Heart left ventricle (tissue), 16 donors: Measurements from ENCODE around the gene DUSP15. TPM values are rescaled to one million over a fixed set of nuclear protein-coding genes. Genes with fewer than 3 reads are reported as not detected.
"Not testable (repeated sequence)": the region's sequence is repeated elsewhere in the genome, so short reads cannot be mapped to it uniquely, and the experiment has no call there.

Experiments
- ATAC-seq, 4 donors: fragments of 200-7000 bp; cut with Tn5 transposase; one replicate each; pipeline ENCODE4 v1.9.1; 2020 to 2022; ENCODE audit warnings: moderate library complexity in 4 of 4, mild to moderate bottlenecking in 3 of 4, moderate number of reproducible peaks in 1 of 4
- DNase-seq, 5 donors: peaks; one replicate each; pipeline ENCODE4 v3.0.0-alpha.2; 2020
- H3K27ac ChIP-seq, 12 donors: fragments of 200-600 bp; sonication (generic) in 4 of 12; one replicate each; pipeline versions ENCODE4 v1.5.0 to v1.8.0; 2016 to 2022; ENCODE audit warnings: mild to moderate bottlenecking in 2 of 12
- H3K27me3 ChIP-seq, 9 donors: fragments of 200-600 bp; sonication (generic) in 2 of 9; one replicate each; pipeline versions ENCODE4 v1.5.1 to v1.8.0; 2016 to 2022; ENCODE audit warnings: mild to moderate bottlenecking in 3 of 9
- H3K36me3 ChIP-seq, 9 donors: fragments of 200-600 bp; sonication (generic) in 2 of 9; one replicate each; pipeline versions ENCODE4 v1.5.0 to v1.8.0; 2018 to 2022; ENCODE audit warnings: mild to moderate bottlenecking in 2 of 9
- H3K4me1 ChIP-seq, 12 donors: fragments of 200-600 bp; sonication (generic) in 4 of 12; one replicate each; pipeline versions ENCODE4 v1.5.0 to v1.8.0; 2016 to 2022; ENCODE audit warnings: mild to moderate bottlenecking in 3 of 12
- H3K4me3 ChIP-seq, 12 donors: fragments of 200-600 bp; sonication (generic) in 4 of 12; one replicate each; pipeline versions ENCODE4 v1.5.0 to v1.8.0; 2017 to 2022; ENCODE audit warnings: mild to moderate bottlenecking in 9 of 12, moderate library complexity in 4 of 12
- H3K9me3 ChIP-seq, 12 donors: fragments of 200-600 bp; sonication (generic) in 4 of 12; one replicate each; pipeline versions ENCODE4 v1.5.0 to v1.8.0; 2016 to 2022; ENCODE audit warnings: mild to moderate bottlenecking in 1 of 12
- CTCF ChIP-seq, 12 donors: fragments of 200-600 bp; sonication (generic) in 4 of 12; IDR thresholded peaks; one replicate each; pipeline versions ENCODE4 v1.5.0 to v1.8.0; 2018 to 2022; ENCODE audit warnings: antibody characterized with exemption in 12 of 12, mild to moderate bottlenecking in 5 of 12
- POLR2A ChIP-seq, 2 donors: fragments of 450-650 bp; IDR thresholded peaks; one replicate each; pipeline ENCODE4 v1.6.1; 2017; ENCODE audit warnings: antibody characterized with exemption in 2 of 2, mild to moderate bottlenecking in 2 of 2, moderate library complexity in 2 of 2
- WGBS, 4 donors: extraction: QIAGEN DNeasy Blood & Tissue Kit in 2 of 4; methylation state at CpG; one replicate each; pipeline versions ENCODE4 v1.1.5 to v1.1.7; 2013 to 2018; 5-methylcytosine and 5-hydroxymethylcytosine counted together
- intact Hi-C, 10 donors: fragments of 100-400 bp; cut with DNase I; formaldehyde crosslinking; loops; one replicate each; pipeline versions ENCODE4 v1.11.1 to v1.14.2; 2022
- polyA plus RNA-seq, 2 donors: library from polyadenylated mRNA; stranded (reverse); fragments of 200-250 nt; gene quantifications; one replicate each; pipeline ENCODE4 v1.2.3, GENCODE V29; 2013
- total RNA-seq, 9 donors: library from RNA; depleted of rRNA in 2 of 9; stranded (reverse); fragments of >200 nt in 2 of 9; fragmentation: NEBNext Ultra II Directional in 3 of 9; extraction: Animal tissue kit (Norgen Biotek cat#: 25700) in 3 of 9; gene quantifications; one replicate each; pipeline versions ENCODE4 v1.1.0 to v1.2.4, GENCODE V29; 2016 to 2023
- donor health status: ischemic (EF 13 %, LVEDD 7.1; RV severe dilation, severe dysfunction).
- donor health status: healthy with polysubstance abuse.
- donor health status: DM: no; HTN: yes; CAD: no.
- donor health status: DM: no; HTN: no; CAD: no.
- donor health status: ischemic (EF 25% LVEDD 6.9; RV normal size, moderate dysfunction).
- donor health status: ischemic (EF 25% LVEDD 5.7; RV mildly dilated, moderate dysfunction).
- donor health status: healthy.
- donor health status: DM: yes; HTN: yes; CAD: no.
- donor health status: ischemic (EF 35%, LVEDD 5.7; RV mildly dilated, moderate dysfunction).
- donor health status: nonischemic (EF 11% LVEDD 7.7; RV severe dilation, severe dysfunction).
- donor health status: DM: yes; HTN: yes; CAD: no.
- donor health status: PGD.
- donor health status: ischemic (EF 29% LVEDD 5.4; RV normal size, mild dysfunction).
- donor health status: nonischemic (EF 23%, LVEDD 6.1; RV moderate dilation, normal function).

DUSP15 gene
- total and polyA plus RNA-seq, 11 donors, result 0.68 to 7.4 (median 3.0) TPM

DNA sequence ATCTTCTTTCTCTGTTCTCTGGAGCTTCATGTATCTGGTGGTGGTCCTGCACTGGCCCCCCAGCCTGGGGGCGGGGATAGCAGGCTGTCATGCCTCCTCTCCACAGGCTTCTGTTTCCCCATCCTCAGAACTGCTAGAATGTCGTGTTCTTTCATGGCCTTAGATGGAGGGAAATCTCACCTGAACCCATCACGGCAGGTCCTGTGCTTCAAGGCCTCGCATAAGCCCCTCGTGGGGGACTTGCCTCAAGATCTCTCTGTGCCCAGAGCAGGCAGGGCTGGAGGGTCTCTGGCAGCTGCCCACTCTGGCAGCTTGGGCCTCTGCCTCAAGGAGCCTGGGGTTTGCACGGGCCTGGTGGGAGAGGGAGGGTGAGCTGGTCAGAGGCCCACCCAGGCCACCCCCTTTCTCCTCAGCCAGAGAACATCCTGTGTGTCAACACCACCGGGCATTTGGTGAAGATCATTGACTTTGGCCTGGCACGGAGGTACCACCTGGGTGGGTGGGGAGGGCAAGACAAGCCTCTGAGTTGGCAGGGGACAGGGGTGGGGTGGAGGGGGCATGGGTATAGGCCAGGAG lies 39.8 kb downstream of the DUSP15 start:
- TF ChIP-seq CTCF (IDR thresholded peaks at IDR 0.05) (no peak), POLR2A (IDR thresholded peaks at IDR 0.05) (no peak)
- Histone ChIP-seq H3K27me3 (no peaks in the 10 kb centered on the region), H3K4me3 (no peak overlapping the region), H3K4me1 (peaks cover 0 to 16% (median 3%) of the 10 kb centered on the region in 12 donors), H3K27ac (peak overlapping the region in 2 of 12 donors; percentile 22 to 31), H3K36me3 (no peaks in the 10 kb centered on the region), H3K9me3 (no peaks in the 10 kb centered on the region)
- DNase-seq (no peak), ATAC-seq (no peak)
- 88 to 100% (median 89%) methylated on average over 2 to 8 of the region's 8 CpGs for WGBS, 4 donors
- intact Hi-C loops, result loop anchor here in 1 of 10 donors (10.0 kb wide), 1 partner anchor 624 kb away; no protein-coding TSS in a partner anchor

GRCh38 chr20:31829731-31830130 lies 40.6 kb downstream of the DUSP15 start:
- no peak for DNase-seq
- TF ChIP-seq POLR2A (IDR thresholded peaks at IDR 0.05) (no peak), CTCF (IDR thresholded peaks at IDR 0.05) (no peak)
- Histone ChIP-seq H3K27ac (peak overlapping the region in 2 of 12 donors; percentile 22 to 31), H3K4me3 (no peak overlapping the region), H3K9me3 (no peaks in the 10 kb centered on the region), H3K4me1 (peaks cover 0 to 11% (median 0%) of the 10 kb centered on the region in 12 donors), H3K36me3 (no peaks in the 10 kb centered on the region), H3K27me3 (no peaks in the 10 kb centered on the region)
- ATAC-seq, result peak in 1 of 4 donors; percentile 25
- intact Hi-C loops, result loop anchor here (5.0 to 10.0 kb wide), 8 partner anchors 125 to 825 kb away; partner anchors contain the start of gene PDRG1 (in 1 of the 10)
- WGBS, 4 donors, result 82 to 91% (median 87%) methylated on average over 6 of the region's 6 CpGs

GRCh38 chr20:31828016-31828415 lies 42.3 kb downstream of the DUSP15 start:
- not testable (repeated sequence) for DNase-seq, H3K36me3 ChIP-seq, H3K27ac ChIP-seq, H3K9me3 ChIP-seq, ATAC-seq, H3K4me1 ChIP-seq, H3K4me3 ChIP-seq, H3K27me3 ChIP-seq
- WGBS, 4 donors, result 95 to 98% (median 97%) methylated on average over 11 of the region's 11 CpGs
- intact Hi-C loops, result loop anchor here (5.0 to 10.0 kb wide), 7 partner anchors 127 to 827 kb away; partner anchors contain the start of gene PDRG1 (in 1 of the 10)

DNA sequence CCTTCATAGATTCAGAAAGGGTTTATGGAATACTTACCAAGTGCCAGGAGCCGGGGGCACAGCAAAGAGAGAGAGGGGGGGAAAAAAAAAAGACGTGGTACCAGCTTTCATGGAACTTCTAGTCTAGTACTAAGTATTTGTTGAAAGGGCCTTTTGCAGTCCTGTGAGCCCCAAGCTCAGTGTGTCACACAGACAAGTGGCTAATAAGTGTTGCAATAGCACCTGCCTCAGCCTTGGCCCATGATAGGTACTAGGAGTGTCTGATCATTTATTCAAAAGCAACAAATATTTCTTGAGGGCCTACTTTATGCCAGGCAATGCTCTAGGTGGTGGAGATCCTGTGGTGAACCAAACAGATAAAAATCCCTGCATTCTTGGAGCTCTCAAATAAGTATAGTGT lies 43.3 kb downstream of the DUSP15 start:
- WGBS, 4 donors, result 80 to 88% (median 83%) methylated on average over 2 of the region's 2 CpGs
- H3K4me1 ChIP-seq, result peaks cover 0 to 11% (median 5%) of the 10 kb centered on the region in 12 donors
- no peaks in the 10 kb centered on the region for H3K36me3 ChIP-seq
- H3K27ac ChIP-seq, result no peak overlapping the region
- TF ChIP-seq CTCF (IDR thresholded peaks at IDR 0.05) (no peak), POLR2A (IDR thresholded peaks at IDR 0.05) (no peak)
- no peaks in the 10 kb centered on the region for H3K9me3 ChIP-seq
- H3K27me3 ChIP-seq, result no peaks in the 10 kb centered on the region
- no peak for DNase-seq
- ATAC-seq, result no peak
- intact Hi-C loops, result loop anchor here (5.0 to 10.0 kb wide), 7 partner anchors 128 to 828 kb away; partner anchors contain the start of gene PDRG1 (in 1 of the 10)
- no peak overlapping the region for H3K4me3 ChIP-seq
